HG03066 (cell line): Measurements from ENCODE around the gene CDC42BPA.
"Not testable (repeated sequence)": the region's sequence is repeated elsewhere in the genome, so short reads cannot be mapped to it uniquely, and the experiment has no call there.

Source experiments
- ATAC-seq: cut with Tn5 transposase; IDR thresholded peaks from one replicate; pipeline ENCODE4 v1.9.1; 2021; ENCODE audit warnings: low read depth; ENCODE audit not compliant: unreplicated experiment

CDC42BPA gene

DNA sequence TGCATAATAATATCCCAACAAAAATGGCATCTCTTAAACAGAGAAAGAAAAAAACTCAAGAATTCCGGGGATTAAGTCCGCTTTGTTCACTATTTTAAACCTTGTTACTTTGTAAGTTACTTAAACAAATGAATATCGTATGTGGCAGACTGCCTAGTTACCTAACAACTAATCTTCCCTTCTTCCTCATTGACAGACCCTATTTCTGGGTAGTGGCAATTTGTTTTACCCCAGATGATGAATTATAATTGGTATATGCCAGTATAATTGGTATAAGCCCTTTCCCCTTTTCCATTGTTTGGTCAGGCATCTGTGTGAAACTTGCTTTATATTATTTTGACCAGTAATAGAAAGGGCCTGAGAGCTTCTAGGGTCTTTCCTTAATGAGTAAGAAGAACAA is 52.4 kb downstream of the CDC42BPA start:
- ATAC-seq: no peak

DNA sequence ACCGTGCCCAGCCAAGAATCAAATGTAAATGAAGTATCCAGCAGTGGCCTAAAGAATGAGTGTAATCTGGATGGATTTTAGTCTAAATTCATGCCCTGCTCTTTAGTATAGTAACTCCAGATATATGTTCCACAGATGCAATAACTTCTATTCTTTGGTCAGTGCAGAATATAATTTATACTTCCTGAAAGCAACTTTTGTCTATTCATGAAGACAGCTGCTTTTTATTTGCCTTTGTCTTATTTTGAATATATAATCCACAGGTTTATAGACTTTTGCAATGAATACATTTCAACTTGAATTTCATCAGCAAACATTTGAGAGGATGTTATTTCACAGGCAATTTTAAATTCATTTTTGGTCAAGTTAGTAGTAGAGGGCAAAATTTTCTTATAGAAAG is 54.4 kb downstream of the CDC42BPA start:
- no peak for ATAC-seq

DNA sequence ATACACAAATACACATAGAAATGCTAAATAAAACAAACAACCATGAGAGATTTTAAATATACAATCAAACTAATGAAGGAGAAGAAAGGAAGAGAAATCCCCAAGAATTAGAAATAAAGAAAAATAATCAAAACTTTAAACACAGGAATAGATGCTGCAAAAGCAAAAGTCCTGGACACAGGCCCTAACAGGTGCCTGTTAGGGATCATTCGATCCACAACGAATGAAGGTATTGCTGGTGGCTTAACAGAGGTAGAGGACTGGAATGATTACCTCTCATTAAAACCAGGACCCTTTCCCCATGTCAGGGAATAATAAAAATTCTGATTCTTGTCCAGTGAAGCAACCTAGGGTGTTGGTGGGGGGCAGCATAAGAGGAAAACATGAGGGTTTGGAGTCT is 56.8 kb downstream of the CDC42BPA start:
- ATAC-seq: no peak

DNA sequence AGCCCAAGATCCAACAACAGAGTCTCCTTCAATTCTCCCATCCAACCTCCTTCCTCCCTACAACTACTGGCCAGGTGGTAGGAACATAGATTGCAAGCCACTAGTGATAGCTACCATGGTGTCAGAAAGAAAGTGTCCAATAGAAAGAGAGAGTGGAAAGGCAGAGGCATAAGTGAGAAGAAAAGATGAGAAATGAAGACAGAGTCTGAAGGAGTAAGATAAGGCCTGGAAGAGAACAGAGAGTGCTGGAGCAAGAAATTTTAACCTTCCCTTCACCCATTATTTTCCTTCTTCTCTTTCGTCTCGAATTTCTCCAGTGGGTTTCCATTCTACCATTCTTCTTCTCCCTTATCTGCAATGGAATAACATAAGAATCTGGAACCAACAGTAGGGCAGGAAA is 57.9 kb downstream of the CDC42BPA start:
- no peak for ATAC-seq

- no peak for ATAC-seq
Observed at GRCh38 chr1:227257964-227258363, 60.3 kb downstream of the CDC42BPA start.

DNA sequence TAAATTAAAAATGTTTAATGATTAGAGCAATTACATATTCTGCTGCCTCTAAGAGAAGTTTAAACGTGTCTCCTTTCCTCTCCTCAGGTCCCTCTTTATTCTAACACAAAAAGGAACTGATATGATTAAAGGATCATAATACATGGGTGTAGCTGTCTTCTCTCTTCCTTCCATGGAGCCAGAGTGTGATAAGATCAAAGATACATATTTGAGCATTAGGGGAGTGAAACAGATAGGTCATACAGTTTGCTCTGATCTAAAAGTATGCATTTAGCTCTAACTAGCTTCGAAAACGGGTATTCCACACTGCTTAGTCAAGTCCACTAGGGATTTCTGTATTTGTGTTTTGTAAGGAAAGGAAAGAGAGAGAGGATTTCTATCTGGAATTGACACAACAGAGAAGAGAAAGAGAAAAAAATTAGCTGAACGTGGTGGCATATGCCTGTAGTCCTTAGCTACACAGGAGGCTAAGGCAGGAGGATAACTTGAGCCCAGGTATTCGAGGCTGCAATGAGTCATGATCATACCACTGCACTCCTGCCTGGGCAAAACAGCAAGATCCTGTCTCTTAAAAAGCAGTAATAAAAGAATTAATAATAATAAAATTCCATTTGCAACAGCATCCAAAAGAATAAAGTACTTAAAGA is 63.1 kb downstream of the CDC42BPA start:
- no peak for ATAC-seq

DNA sequence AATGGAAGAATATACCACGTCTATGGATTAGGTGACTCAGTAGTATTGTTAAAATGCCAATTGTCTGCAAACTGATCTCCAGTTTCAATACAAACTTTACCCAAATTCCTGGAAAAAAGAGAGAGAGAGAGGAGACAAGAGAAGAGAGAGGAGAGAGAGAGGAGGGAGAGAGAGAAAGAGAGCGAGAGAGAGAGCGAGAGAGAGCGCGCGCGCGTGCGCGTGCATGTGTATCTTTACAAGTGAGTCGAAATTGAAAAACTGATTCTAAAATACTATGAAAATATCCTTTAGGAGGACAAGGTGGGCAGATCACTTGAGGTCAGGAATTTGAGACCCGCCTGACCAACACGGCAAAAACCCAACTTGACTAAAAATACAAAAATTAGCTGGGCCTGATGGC is 65.2 kb downstream of the CDC42BPA start:
- no peak for ATAC-seq

DNA sequence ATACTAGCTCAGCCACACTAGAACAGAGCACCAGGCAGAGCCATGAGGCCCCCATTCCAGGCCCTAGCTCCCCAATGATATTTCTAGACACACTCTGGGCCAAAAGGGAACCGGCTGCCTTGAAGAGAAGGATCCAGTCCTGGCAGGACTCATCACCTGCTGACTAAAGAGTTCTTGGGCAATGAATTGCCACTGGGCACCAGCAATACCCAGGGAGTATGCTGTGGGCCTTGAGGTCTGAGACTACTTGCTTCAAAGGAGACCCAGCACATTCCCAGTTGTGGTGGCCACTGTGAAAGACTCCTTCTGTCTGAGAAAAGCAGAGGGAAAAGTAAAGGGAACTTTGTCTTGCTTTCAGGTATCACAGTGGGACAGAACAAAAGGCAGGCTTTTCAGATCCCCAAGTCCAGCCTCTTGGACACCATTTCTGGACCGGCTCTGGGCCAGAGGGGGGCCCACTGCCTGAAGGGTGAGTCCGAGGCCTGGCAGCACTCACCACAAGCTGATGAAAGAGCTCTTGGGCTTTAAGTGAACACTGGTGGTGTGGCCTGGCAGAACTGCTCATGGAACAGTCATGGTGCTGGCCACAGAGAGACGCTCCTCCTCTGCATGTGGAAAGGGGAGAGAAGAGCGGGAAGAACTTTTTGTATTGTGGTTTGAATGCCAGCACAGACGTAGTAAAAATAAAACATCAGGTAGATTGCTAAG is 72.5 kb downstream of the CDC42BPA start:
- no peak for ATAC-seq

- ATAC-seq: no peak
Observed at GRCh38 chr1:227244339-227245118, 73.8 kb downstream of the CDC42BPA start.

- no peak for ATAC-seq
Observed at GRCh38 chr1:227242811-227243682, 75.2 kb downstream of the CDC42BPA start.

GRCh38 chr1:227240983-227241382 is 77.3 kb downstream of the CDC42BPA start:
- ATAC-seq: no peak

- ATAC-seq: no peak
Observed at GRCh38 chr1:227234998-227235405, 83.3 kb downstream of the CDC42BPA start.

DNA sequence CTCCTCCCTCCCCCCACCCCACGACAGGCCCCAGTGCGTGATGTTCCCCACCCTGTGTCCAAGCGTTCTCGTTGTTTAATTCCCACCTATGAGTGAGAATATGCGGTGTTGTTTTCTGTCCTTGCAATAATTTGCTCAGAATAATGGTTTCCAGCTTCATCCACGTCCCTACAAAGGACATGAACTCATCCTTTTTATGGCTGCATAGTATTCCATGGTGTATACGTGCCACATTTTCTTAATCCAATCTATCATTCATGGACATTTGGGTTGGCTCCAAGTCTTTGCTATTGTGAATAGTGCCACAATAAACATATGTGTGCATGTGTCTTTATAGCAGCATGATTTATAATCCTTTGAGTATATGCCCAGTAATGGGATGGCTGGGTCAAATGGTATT is 87.2 kb downstream of the CDC42BPA start:
- ATAC-seq: not testable (repeated sequence)

- no peak for ATAC-seq
Observed at GRCh38 chr1:227228201-227228600, 90.1 kb downstream of the CDC42BPA start.

GRCh38 chr1:227227761-227228160 is 90.5 kb downstream of the CDC42BPA start:
- ATAC-seq: no peak

GRCh38 chr1:227225715-227226346 is 92.5 kb downstream of the CDC42BPA start:
- no peak for ATAC-seq

GRCh38 chr1:227223171-227223806 is 95.0 kb downstream of the CDC42BPA start:
- ATAC-seq: no peak

DNA sequence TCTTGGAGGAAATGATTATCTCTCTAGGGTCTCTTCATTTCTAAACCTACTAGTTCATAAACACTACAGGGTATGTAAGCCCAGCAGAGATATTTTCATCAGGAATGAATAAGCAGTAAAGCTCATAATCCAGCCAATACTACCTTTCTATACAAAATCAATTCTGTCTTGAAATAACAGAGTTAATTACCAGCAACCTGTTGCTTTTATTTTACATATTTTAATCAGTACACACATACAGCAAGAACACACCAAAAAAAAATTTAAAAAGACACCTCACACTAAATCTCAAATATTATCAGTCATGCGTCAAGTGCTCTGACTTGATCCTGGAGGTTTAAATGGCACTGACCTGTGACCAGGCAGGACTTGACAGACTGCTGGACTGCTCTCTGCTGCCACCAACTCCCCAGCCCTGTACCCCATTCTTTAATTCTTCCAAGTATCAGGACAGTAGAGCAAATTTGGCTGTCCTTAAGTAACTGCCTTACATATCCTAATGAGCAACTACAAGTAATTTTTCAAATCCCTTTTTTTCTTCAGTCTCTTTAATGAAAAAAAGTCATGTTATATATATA is 98.5 kb downstream of the CDC42BPA start:
- no peak for ATAC-seq

DNA sequence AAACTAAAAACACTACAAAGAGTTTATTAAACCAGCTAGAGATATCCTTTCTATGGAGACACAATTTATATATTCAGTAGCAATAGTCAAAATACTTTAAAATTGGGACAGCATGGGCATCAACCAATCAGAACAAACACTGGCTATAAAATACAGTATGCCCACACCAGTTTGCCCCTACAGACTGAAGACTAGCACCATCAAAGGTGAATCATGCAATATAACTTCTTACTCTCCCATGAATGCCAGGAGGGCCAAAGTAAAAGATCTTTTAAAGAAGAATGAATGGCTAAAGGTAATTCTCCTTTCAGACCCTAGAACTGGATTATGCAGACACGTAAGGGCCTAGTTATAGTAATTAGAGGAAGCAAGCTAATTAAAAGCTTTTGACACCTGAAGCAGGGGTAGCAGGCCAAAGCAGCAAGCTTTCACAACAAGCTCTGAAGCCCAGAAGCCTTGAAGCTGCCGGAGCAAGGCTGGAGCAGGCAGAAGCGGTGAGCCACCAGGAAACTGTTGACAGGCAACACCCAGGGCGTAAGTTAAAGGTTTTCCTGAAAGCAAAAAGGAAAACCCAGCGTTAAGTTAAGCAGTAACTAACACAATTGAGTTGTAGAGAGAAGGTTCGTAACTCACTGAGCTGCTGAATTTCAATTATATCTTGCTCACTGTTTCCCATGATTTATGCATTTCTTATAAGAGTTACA is 99.3 kb downstream of the CDC42BPA start:
- ATAC-seq: no peak
